Parathyroid adenoma (tissue), 2 donors: ENCODE data around the gene NUSAP1.

Experiments
- H2AFZ ChIP-seq: fragments of 300-600 bp; sonication (generic); one replicate; pipeline ENCODE4 v1.7.0; 2017; ENCODE audit warnings: antibody characterized with exemption, mild to moderate bottlenecking
- H3K27ac ChIP-seq: fragments of 300-600 bp; sonication (generic); one replicate; pipeline ENCODE4 v1.7.0; 2017
- H3K27me3 ChIP-seq: fragments of 300-600 bp; sonication (generic); one replicate; pipeline ENCODE4 v1.7.0; 2017; ENCODE audit warnings: low read length; ENCODE audit not compliant: control insufficient read depth, insufficient read depth
- H3K36me3 ChIP-seq: fragments of 300-600 bp; sonication (generic); one replicate; pipeline ENCODE4 v1.7.0; 2017; ENCODE audit warnings: low read length; ENCODE audit not compliant: control insufficient read depth, insufficient read depth
- H3K4me1 ChIP-seq: fragments of 300-600 bp; sonication (generic); one replicate; pipeline ENCODE4 v1.7.0; 2017; ENCODE audit warnings: control low read depth
- H3K4me2 ChIP-seq: fragments of 300-600 bp; sonication (generic); one replicate; pipeline ENCODE4 v1.7.0; 2017; ENCODE audit warnings: low read length
- H3K4me3 ChIP-seq: fragments of 300-600 bp; sonication (generic); one replicate; pipeline ENCODE4 v1.7.0; 2017; ENCODE audit warnings: low read depth, low read length
- H3K79me2 ChIP-seq: fragments of 300-600 bp; sonication (generic); one replicate; pipeline ENCODE4 v1.7.0; 2017; ENCODE audit warnings: control low read depth
- H3K9ac ChIP-seq: fragments of 300-600 bp; sonication (generic); one replicate; pipeline ENCODE4 v1.7.0; 2017; ENCODE audit warnings: mild to moderate bottlenecking
- H3K9me3 ChIP-seq: fragments of 300-600 bp; sonication (generic); one replicate; pipeline ENCODE4 v1.7.0; 2017; ENCODE audit warnings: low read length; ENCODE audit not compliant: control insufficient read depth
- CTCF ChIP-seq: fragments of 300-600 bp; sonication (generic); IDR thresholded peaks from one replicate; pipeline ENCODE4 v1.7.0; 2017; ENCODE audit warnings: antibody characterized with exemption, mild to moderate bottlenecking
- donor health status: primary hyperparathyroidism.

Gene NUSAP1

GRCh38 chr15:41429003-41429890 is 96.6 kb downstream of the NUSAP1 start:
- no peak overlapping the region for H3K27ac ChIP-seq
- TF ChIP-seq CTCF, result no peak

More at GRCh38 chr15:41429003-41429890, 96.6 kb downstream of the NUSAP1 start:
- no peaks in the 10 kb centered on the region for H3K4me1 ChIP-seq
- H3K9ac ChIP-seq, result no peak overlapping the region
- H3K27me3 ChIP-seq, result no peaks in the 10 kb centered on the region
- H3K79me2 ChIP-seq, result peaks cover 30% of the 10 kb centered on the region
- no peak overlapping the region for H3K4me3 ChIP-seq
- H3K4me2 ChIP-seq, result no peak overlapping the region
- no peaks in the 10 kb centered on the region for H3K9me3 ChIP-seq
- no peaks in the 10 kb centered on the region for H3K36me3 ChIP-seq
- no peak overlapping the region for H2AFZ ChIP-seq
